DOHH2 (cell line): ENCODE measurements around the gene RAD23B.

Experiments
- EZH2phosphoT487 ChIP-seq: fragments of 200-600 bp; sonication (generic); IDR thresholded peaks from 2 replicates; pipeline ENCODE4 v1.6.1; 2017; ENCODE audit warnings: borderline replicate concordance, mild to moderate bottlenecking, antibody characterized with exemption, low read length, moderate library complexity, mixed read lengths
- TF ChIP-seq, protein P1 (sequence below): fragments of 200-600 bp; sonication (generic); IDR thresholded peaks from one replicate; pipeline ENCODE4 v1.5.1; 2014; ENCODE audit warnings: antibody characterized with exemption, mild to moderate bottlenecking, low read depth, low read length; ENCODE audit not compliant: poor library complexity, severe bottlenecking

DNA sequence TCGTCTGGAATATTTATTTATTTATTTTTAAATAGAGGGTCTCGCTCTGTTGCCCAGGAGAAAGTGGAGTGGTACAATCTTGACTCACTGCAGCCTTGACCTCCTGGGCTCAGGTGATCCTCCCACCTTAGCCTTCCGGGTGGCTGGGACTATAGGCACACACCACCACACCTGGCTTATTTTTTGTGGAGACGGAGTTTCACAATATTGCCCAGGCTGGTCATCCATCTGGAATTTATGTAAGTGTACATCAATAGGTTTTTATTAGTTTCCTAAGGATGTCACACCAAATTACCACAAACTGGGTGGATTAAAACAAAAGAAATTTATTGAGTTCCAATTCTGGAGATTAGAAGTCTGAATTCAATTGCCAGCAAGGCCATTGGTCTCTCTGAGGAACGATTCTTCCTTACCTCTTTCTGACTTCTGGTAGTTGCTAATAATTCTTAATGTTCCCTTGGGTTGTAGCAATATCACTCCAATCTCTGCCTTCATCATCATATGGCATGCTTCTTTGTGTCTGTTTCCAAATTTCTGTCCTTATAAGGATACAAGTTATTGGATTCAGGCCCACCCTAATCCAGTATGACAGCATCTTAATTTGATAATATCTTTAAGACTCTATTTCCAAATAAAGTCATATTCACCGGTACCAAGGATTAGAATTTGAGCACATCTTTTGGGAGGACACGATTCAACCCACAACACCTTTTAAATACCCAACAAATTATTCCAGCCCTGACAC lies 16.3 kb upstream of the RAD23B start:
- TF ChIP-seq, protein P1, sequence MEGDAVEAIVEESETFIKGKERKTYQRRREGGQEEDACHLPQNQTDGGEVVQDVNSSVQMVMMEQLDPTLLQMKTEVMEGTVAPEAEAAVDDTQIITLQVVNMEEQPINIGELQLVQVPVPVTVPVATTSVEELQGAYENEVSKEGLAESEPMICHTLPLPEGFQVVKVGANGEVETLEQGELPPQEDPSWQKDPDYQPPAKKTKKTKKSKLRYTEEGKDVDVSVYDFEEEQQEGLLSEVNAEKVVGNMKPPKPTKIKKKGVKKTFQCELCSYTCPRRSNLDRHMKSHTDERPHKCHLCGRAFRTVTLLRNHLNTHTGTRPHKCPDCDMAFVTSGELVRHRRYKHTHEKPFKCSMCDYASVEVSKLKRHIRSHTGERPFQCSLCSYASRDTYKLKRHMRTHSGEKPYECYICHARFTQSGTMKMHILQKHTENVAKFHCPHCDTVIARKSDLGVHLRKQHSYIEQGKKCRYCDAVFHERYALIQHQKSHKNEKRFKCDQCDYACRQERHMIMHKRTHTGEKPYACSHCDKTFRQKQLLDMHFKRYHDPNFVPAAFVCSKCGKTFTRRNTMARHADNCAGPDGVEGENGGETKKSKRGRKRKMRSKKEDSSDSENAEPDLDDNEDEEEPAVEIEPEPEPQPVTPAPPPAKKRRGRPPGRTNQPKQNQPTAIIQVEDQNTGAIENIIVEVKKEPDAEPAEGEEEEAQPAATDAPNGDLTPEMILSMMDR = no peak
- no peak for TF ChIP-seq EZH2phosphoT487
